ENCODE data around the gene TEX35.
"Not testable (repeated sequence)": the region's sequence is repeated elsewhere in the genome, so short reads cannot be mapped to it uniquely, and the experiment has no call there.

The TEX35 gene

DNA sequence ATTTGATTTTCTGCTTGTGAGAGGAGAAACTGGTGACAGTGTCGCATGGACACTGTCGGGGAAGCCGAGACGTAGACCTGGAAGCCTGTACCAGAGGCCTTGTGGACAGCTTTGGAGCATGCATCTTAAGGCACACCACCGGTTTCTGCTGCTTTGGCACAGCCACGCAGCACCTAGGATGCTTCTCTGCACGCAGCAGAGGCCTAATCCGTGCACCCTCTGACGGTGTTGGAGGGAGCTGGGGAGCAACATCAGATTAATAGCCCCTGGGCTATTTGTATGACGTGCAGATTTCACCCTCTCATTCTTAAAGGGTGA lies 30.3 kb downstream of the TEX35 start:
- no peaks in the 10 kb centered on the region for H3K36me3 ChIP-seq (ENCODE audit: insufficient read depth, low read length)
- H3K9ac ChIP-seq (ENCODE audit: insufficient read length) = no peak overlapping the region
- TF ChIP-seq EZH2 (IDR thresholded peaks at IDR 0.05) (no peak), FOXP2 (optimal IDR thresholded peaks at IDR 0.05; ENCODE audit: control extremely low read depth, extremely low read length, insufficient read depth) (no peak), POLR2AphosphoS5 (IDR thresholded peaks at IDR 0.05; ENCODE audit: borderline replicate concordance, low read depth, low read length) (no peak)
- no peak for DNase-seq (ENCODE audit: low read depth, low spot score)
- no peak overlapping the region for H3K27ac ChIP-seq
- peak overlapping the region; percentile 96 for H3K4me3 ChIP-seq
- no peaks in the 10 kb centered on the region for H3K9me3 ChIP-seq (ENCODE audit: low read depth, low read length)

DNA sequence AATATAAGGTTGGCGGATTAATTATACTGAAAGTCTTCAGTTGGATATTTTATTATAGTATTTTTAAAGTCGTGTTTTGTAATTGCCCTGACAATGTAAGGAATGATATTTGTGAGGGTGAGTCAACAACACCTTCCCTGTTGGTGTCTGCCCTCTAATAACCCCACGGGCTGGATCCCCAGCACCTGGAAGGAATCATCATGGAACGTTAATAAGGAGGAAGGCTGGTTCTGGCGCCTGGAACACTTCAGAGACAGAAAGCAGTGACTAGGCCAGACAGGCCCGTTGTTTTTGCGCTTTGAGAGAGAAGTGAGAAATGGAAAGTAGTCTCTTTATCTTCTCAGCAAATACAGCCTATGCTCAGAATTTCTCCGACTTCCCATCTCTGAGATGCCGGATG lies 31.6 kb downstream of the TEX35 start:
- H3K36me3 ChIP-seq (ENCODE audit: insufficient read depth, low read length) = no peaks in the 10 kb centered on the region
- H3K27ac ChIP-seq = peak overlapping the region; percentile 13; the same call in 1 of the 2 replicates
- TF ChIP-seq FOXP2 (optimal IDR thresholded peaks at IDR 0.05; ENCODE audit: control extremely low read depth, extremely low read length, insufficient read depth) = no peak
- no peak for TF ChIP-seq POLR2AphosphoS5 (IDR thresholded peaks at IDR 0.05; ENCODE audit: borderline replicate concordance, low read depth, low read length)
- no peak for TF ChIP-seq EZH2 (IDR thresholded peaks at IDR 0.05)
- DNase-seq (ENCODE audit: low read depth, low spot score) = no peak
- H3K9me3 ChIP-seq (ENCODE audit: low read depth, low read length) = no peaks in the 10 kb centered on the region
- H3K4me3 ChIP-seq = no peak overlapping the region
- no peak overlapping the region for H3K9ac ChIP-seq (ENCODE audit: insufficient read length)

DNA sequence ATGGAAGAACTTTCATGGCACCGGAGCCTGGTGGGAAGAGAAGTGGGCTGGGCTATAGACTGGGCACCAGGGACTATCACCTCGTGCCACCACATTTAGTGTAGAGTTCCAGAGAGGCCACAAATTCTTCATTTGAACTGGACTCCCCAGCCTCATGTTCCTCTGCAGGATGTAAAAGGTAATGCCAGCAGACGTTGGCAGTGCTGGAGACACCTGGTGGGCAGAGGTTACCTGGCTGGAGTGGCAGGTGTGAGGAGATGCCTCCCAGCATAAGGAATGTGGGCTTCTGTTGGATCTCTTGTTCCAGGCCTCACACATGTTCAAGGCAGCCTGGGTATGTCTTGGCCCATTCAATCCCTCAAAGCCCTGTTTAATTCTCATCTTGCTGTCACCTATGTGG lies 35.2 kb downstream of the TEX35 start:
- no peaks in the 10 kb centered on the region for H3K9me3 ChIP-seq (ENCODE audit: low read depth, low read length)
- no peak overlapping the region for H3K4me3 ChIP-seq
- no peaks in the 10 kb centered on the region for H3K36me3 ChIP-seq (ENCODE audit: insufficient read depth, low read length)
- no peak overlapping the region for H3K9ac ChIP-seq (ENCODE audit: insufficient read length)
- DNase-seq (ENCODE audit: low read depth, low spot score) = no peak
- no peak overlapping the region for H3K27ac ChIP-seq
- TF ChIP-seq FOXP2 (optimal IDR thresholded peaks at IDR 0.05; ENCODE audit: control extremely low read depth, extremely low read length, insufficient read depth) (no peak), EZH2 (IDR thresholded peaks at IDR 0.05) (no peak), POLR2AphosphoS5 (IDR thresholded peaks at IDR 0.05; ENCODE audit: borderline replicate concordance, low read depth, low read length) (no peak)

DNA sequence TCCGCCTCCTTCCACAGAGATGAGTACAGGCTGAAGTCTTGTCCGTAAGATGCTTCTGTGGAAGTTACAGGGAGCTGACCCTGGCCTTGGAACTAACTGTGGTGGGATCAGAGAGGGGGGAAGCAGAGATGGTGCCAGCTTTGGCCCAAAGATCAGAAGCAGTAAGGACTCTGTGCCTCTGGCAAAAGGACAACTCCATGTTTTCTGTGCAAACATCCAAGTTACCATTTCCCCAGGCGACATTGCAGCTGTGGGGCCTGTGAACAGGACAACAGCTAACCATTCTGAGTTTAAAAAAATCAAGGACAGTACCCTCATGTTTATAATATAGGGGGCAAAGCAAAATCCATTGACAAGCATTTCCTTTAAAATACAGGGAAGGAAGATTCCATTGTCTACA lies 38.4 kb downstream of the TEX35 start:
- TF ChIP-seq POLR2AphosphoS5 (IDR thresholded peaks at IDR 0.05; ENCODE audit: borderline replicate concordance, low read depth, low read length) (no peak), FOXP2 (optimal IDR thresholded peaks at IDR 0.05; ENCODE audit: control extremely low read depth, extremely low read length, insufficient read depth) (no peak), EZH2 (IDR thresholded peaks at IDR 0.05) (no peak)
- DNase-seq (ENCODE audit: low read depth, low spot score) = no peak
- Histone ChIP-seq H3K9me3 (ENCODE audit: low read depth, low read length) (no peaks in the 10 kb centered on the region), H3K9ac (ENCODE audit: insufficient read length) (no peak overlapping the region), H3K36me3 (ENCODE audit: insufficient read depth, low read length) (no peaks in the 10 kb centered on the region), H3K27ac (no peak overlapping the region), H3K4me3 (no peak overlapping the region)

DNA sequence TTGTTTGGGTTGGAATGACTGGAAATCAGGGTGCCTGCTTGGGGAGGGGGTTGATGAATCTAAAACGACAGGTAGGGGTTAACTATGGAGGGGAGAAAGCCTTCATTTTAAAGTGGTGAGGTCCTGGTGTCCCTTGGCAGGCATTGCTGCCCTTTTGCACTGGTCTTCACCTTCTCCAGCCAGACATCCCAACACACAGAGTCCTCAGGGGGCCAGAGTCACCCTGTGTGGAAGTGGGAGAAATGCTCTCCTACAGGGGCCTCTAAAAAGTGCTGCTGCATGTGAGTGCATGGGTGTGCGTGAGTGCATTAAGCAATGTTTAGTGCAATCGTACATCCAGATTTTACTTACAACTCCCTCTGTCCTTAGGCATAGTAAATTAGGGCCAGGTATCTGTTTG lies 39.0 kb downstream of the TEX35 start:
- TF ChIP-seq POLR2AphosphoS5 (IDR thresholded peaks at IDR 0.05; ENCODE audit: borderline replicate concordance, low read depth, low read length) (no peak), EZH2 (IDR thresholded peaks at IDR 0.05) (no peak), FOXP2 (optimal IDR thresholded peaks at IDR 0.05; ENCODE audit: control extremely low read depth, extremely low read length, insufficient read depth) (no peak)
- Histone ChIP-seq H3K4me3 (no peak overlapping the region), H3K36me3 (ENCODE audit: insufficient read depth, low read length) (no peaks in the 10 kb centered on the region), H3K9me3 (ENCODE audit: low read depth, low read length) (no peaks in the 10 kb centered on the region), H3K27ac (no peak overlapping the region), H3K9ac (ENCODE audit: insufficient read length) (no peak overlapping the region)
- DNase-seq (ENCODE audit: low read depth, low spot score) = no peak

GRCh38 chr1:178552856-178553255 lies 39.9 kb downstream of the TEX35 start:
- Histone ChIP-seq H3K27ac (no peak overlapping the region), H3K4me3 (no peak overlapping the region), H3K36me3 (ENCODE audit: insufficient read depth, low read length) (no peaks in the 10 kb centered on the region), H3K9ac (ENCODE audit: insufficient read length) (no peak overlapping the region), H3K9me3 (ENCODE audit: low read depth, low read length) (no peaks in the 10 kb centered on the region)
- DNase-seq (ENCODE audit: low read depth, low spot score) = no peak
- TF ChIP-seq POLR2AphosphoS5 (IDR thresholded peaks at IDR 0.05; ENCODE audit: borderline replicate concordance, low read depth, low read length) (no peak), FOXP2 (optimal IDR thresholded peaks at IDR 0.05; ENCODE audit: control extremely low read depth, extremely low read length, insufficient read depth) (no peak), EZH2 (IDR thresholded peaks at IDR 0.05) (no peak)

GRCh38 chr1:178554351-178554750 lies 41.4 kb downstream of the TEX35 start:
- not testable (repeated sequence) for H3K36me3 ChIP-seq (ENCODE audit: insufficient read depth, low read length); H3K4me3 ChIP-seq; H3K27ac ChIP-seq; H3K9ac ChIP-seq (ENCODE audit: insufficient read length); DNase-seq (ENCODE audit: low read depth, low spot score); H3K9me3 ChIP-seq (ENCODE audit: low read depth, low read length)

GRCh38 chr1:178555613-178556012 lies 42.7 kb downstream of the TEX35 start:
- H3K9ac ChIP-seq (ENCODE audit: insufficient read length); H3K36me3 ChIP-seq (ENCODE audit: insufficient read depth, low read length); DNase-seq (ENCODE audit: low read depth, low spot score); H3K4me3 ChIP-seq; H3K27ac ChIP-seq; H3K9me3 ChIP-seq (ENCODE audit: low read depth, low read length): not testable (repeated sequence)

DNA sequence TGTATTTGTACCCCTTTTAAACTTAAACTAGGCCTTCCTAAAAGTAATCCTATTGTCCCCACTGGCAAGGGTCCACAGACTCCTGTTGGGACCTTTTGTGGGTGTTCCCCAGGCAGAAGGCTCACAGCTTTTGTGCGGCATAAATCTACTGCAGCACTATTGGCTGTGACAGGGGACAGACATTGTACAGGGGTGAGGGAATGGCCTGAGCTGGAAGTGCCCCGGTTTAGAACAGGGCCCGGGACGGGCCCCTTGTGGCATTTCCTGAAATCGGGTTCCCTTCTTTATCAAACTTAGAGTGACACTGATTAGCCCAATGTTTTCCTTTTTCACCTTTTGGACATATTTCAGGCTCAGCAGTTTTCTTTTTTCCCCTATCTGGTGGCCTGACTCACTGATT lies 45.9 kb downstream of the TEX35 start:
- H3K27ac ChIP-seq; DNase-seq (ENCODE audit: low read depth, low spot score); H3K36me3 ChIP-seq (ENCODE audit: insufficient read depth, low read length); H3K9ac ChIP-seq (ENCODE audit: insufficient read length); H3K9me3 ChIP-seq (ENCODE audit: low read depth, low read length); H3K4me3 ChIP-seq: not testable (repeated sequence)

DNA sequence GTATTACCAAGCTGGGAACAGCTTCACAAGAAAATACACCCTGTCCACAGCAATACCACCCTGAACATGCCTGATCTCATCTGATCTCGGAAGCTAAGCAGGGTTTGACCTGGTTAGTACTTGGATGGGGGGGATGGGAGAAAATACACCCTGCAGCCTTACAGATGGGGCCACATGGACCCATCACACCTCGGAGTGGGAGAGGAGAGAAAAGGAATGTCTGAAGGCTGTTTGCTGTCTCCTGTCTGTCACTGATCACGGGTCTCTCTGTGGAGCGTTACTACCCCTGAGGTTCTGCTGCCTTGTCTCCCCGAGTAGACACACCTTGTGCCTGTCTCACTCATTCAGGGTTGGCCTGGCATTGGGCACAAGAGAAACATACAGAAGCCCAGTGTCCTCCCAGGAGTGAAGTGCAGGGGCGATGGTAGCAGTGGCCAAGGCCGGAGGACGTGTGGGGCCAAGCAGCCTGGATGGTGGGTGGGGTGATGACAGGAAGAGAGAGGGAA lies 48.0 kb downstream of the TEX35 start:
- Histone ChIP-seq H3K9me3 (ENCODE audit: low read depth, low read length) (no peaks in the 10 kb centered on the region), H3K36me3 (ENCODE audit: insufficient read depth, low read length) (no peaks in the 10 kb centered on the region), H3K27ac (no peak overlapping the region), H3K9ac (ENCODE audit: insufficient read length) (no peak overlapping the region), H3K4me3 (no peak overlapping the region)
- no peak for TF ChIP-seq EZH2 (IDR thresholded peaks at IDR 0.05)
- TF ChIP-seq POLR2AphosphoS5 (IDR thresholded peaks at IDR 0.05; ENCODE audit: borderline replicate concordance, low read depth, low read length) = no peak
- TF ChIP-seq FOXP2 (optimal IDR thresholded peaks at IDR 0.05; ENCODE audit: control extremely low read depth, extremely low read length, insufficient read depth) = no peak
- DNase-seq (ENCODE audit: low read depth, low spot score) = no peak
